Measurements from ENCODE around the gene CXCL11. TPM values are rescaled to one million over a fixed set of nuclear protein-coding genes. Genes with fewer than 3 reads are reported as not detected.

The CXCL11 gene
- under 1 TPM in 1 of 2 donors, not detected in 1; 0.58 TPM for total RNA-seq
- 1 to 10 TPM in 1 of 2 donors, under 1 TPM in 1; 0.10 to 1.6 TPM for polyA plus RNA-seq
- long read RNA-seq, donor 1: 0 reads
- long read RNA-seq, donor 2: 0 reads
- long read RNA-seq, donor 3: 0 reads
- long read RNA-seq, donor 4: 0 reads
- long read RNA-seq, donor 5: 0 reads

GRCh38 chr4:76035799-76036380 lies at the start of gene CXCL11:
CXCL11 (minus strand) TSS chr4:76036070; CDS start chr4:76035987, 83 bp downstream.
- TF ChIP-seq, protein P1, sequence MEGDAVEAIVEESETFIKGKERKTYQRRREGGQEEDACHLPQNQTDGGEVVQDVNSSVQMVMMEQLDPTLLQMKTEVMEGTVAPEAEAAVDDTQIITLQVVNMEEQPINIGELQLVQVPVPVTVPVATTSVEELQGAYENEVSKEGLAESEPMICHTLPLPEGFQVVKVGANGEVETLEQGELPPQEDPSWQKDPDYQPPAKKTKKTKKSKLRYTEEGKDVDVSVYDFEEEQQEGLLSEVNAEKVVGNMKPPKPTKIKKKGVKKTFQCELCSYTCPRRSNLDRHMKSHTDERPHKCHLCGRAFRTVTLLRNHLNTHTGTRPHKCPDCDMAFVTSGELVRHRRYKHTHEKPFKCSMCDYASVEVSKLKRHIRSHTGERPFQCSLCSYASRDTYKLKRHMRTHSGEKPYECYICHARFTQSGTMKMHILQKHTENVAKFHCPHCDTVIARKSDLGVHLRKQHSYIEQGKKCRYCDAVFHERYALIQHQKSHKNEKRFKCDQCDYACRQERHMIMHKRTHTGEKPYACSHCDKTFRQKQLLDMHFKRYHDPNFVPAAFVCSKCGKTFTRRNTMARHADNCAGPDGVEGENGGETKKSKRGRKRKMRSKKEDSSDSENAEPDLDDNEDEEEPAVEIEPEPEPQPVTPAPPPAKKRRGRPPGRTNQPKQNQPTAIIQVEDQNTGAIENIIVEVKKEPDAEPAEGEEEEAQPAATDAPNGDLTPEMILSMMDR (IDR thresholded peaks at IDR 0.05; ENCODE audit: control extremely low read depth, extremely low read depth): no peak
- H3K4me1 ChIP-seq (ENCODE audit: control insufficient read depth in 5 of 5, insufficient read depth in 5 of 5, low read length in 5 of 5): no peaks in the 10 kb centered on the region
- no peaks in the 10 kb centered on the region for H3K27me3 ChIP-seq (ENCODE audit: control insufficient read depth in 3 of 3, insufficient read depth in 3 of 3, low read length in 2 of 3)
- H3K9ac ChIP-seq (ENCODE audit: insufficient read depth in 1 of 2, low read length in 2 of 2): no peak within 1 kb of the TSS
- no peak within 1 kb of the TSS for H3K27ac ChIP-seq (ENCODE audit: low read depth in 1 of 2, low read length in 1 of 2)
- no peaks in the 10 kb centered on the region for H3K36me3 ChIP-seq (ENCODE audit: control insufficient read depth in 4 of 4, insufficient read depth in 4 of 4, low read length in 4 of 4)
- 71% methylated on average over 2 of the region's 2 CpGs for WGBS, 2 donors
- H3K9me3 ChIP-seq (ENCODE audit: control insufficient read depth in 4 of 4, insufficient read depth in 3 of 4, low read length in 3 of 4): no peaks in the 10 kb centered on the region
- ATAC-seq (ENCODE audit: insufficient read depth, low FRiP score) (no peak), DNase-seq (no peak)
- no peak within 1 kb of the TSS for H3K4me3 ChIP-seq

DNA sequence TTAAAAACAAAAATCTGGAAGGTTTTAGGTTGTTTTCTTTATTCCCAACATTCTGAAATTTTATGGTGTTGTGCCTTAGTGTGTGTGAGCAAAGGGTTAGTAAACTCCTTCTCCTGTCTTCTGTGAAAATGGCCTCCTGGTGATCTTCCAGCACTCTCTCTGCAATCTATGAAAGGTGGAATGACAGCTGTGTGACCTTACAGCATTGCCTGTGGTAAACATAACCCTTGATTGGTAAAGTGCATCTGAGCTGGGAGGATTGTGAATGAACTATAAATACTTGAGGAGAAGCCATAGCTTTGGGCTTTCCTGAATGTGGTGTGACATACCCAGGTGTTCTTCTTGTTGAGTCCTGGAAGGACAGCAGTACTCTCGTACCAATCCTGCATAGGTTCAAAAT lies 48.7 kb upstream of the CXCL11 start:
- Histone ChIP-seq H3K4me1 (ENCODE audit: control insufficient read depth in 5 of 5, insufficient read depth in 5 of 5, low read length in 5 of 5) (peaks cover 0 to 8% (median 0%) of the 10 kb centered on the region in 5 donors), H3K9ac (ENCODE audit: insufficient read depth in 1 of 2, low read length in 2 of 2) (no peak overlapping the region), H3K4me3 (no peak overlapping the region), H3K36me3 (ENCODE audit: control insufficient read depth in 4 of 4, insufficient read depth in 4 of 4, low read length in 4 of 4) (no peaks in the 10 kb centered on the region), H3K27me3 (ENCODE audit: control insufficient read depth in 3 of 3, insufficient read depth in 3 of 3, low read length in 2 of 3) (no peaks in the 10 kb centered on the region), H3K9me3 (ENCODE audit: control insufficient read depth in 4 of 4, insufficient read depth in 3 of 4, low read length in 3 of 4) (no peaks in the 10 kb centered on the region), H3K27ac (ENCODE audit: low read depth in 1 of 2, low read length in 1 of 2) (peak overlapping the region in 1 of 2 donors; percentile 28)
- ATAC-seq (ENCODE audit: insufficient read depth, low FRiP score) (no peak), DNase-seq (no peak)
- TF ChIP-seq, protein P1 (IDR thresholded peaks at IDR 0.05; ENCODE audit: control extremely low read depth, extremely low read depth): no peak
- 79 to 88% methylated on average over 1 of the region's 1 CpG for WGBS, 2 donors

GRCh38 chr4:76083386-76083988 lies 47.6 kb upstream of the CXCL11 start:
- 86 to 92% methylated on average over 3 of the region's 3 CpGs for WGBS, 2 donors
- Histone ChIP-seq H3K36me3 (ENCODE audit: control insufficient read depth in 4 of 4, insufficient read depth in 4 of 4, low read length in 4 of 4) (no peaks in the 10 kb centered on the region), H3K27me3 (ENCODE audit: control insufficient read depth in 3 of 3, insufficient read depth in 3 of 3, low read length in 2 of 3) (no peaks in the 10 kb centered on the region), H3K27ac (ENCODE audit: low read depth in 1 of 2, low read length in 1 of 2) (peak overlapping the region in 1 of 2 donors; percentile 42), H3K4me3 (no peak overlapping the region), H3K9me3 (ENCODE audit: control insufficient read depth in 4 of 4, insufficient read depth in 3 of 4, low read length in 3 of 4) (no peaks in the 10 kb centered on the region), H3K9ac (ENCODE audit: insufficient read depth in 1 of 2, low read length in 2 of 2) (no peak overlapping the region), H3K4me1 (ENCODE audit: control insufficient read depth in 5 of 5, insufficient read depth in 5 of 5, low read length in 5 of 5) (peaks cover 0 to 6% (median 0%) of the 10 kb centered on the region in 5 donors)
- ATAC-seq (ENCODE audit: insufficient read depth, low FRiP score): no peak
- no peak for DNase-seq
- TF ChIP-seq, protein P1 (IDR thresholded peaks at IDR 0.05; ENCODE audit: control extremely low read depth, extremely low read depth): no peak
